ENCODE results near the gene CST3. TPM values are rescaled to one million over a fixed set of nuclear protein-coding genes. Genes with fewer than 3 reads are reported as not detected.

CST3 gene
- polyA plus RNA-seq, 1 donor from 2014 or later = 54.6 TPM

- no peak overlapping the region for H3K9ac ChIP-seq (ENCODE audit: low read length)
- H3K36me3 ChIP-seq (ENCODE audit: insufficient read depth, low read length) = no peaks in the 10 kb centered on the region
- no peaks in the 10 kb centered on the region for H3K9me2 ChIP-seq (ENCODE audit: insufficient read depth, low read length)
- no peak overlapping the region for H2AFZ ChIP-seq (ENCODE audit: low read depth, low read length)
- TF ChIP-seq REST (IDR thresholded peaks at IDR 0.05; ENCODE audit: borderline replicate concordance) (no peak), EP300 (conservative IDR thresholded peaks at IDR 0.05; ENCODE audit: poor library complexity, severe bottlenecking) (no peak), TAF1 (IDR thresholded peaks at IDR 0.05; ENCODE audit: low read depth) (no peak), RAD21 (conservative IDR thresholded peaks at IDR 0.05) (no peak), EZH2 (IDR thresholded peaks at IDR 0.05; ENCODE audit: borderline replicate concordance, insufficient read depth, low read length, poor library complexity, severe bottlenecking) (no peak), POLR2AphosphoS5 (IDR thresholded peaks at IDR 0.05) (no peak), SMC3 (conservative IDR thresholded peaks at IDR 0.05; ENCODE audit: poor library complexity) (no peak), MXI1 (conservative IDR thresholded peaks at IDR 0.05; ENCODE audit: poor library complexity, severe bottlenecking) (no peak), CTCF (IDR thresholded peaks at IDR 0.05; ENCODE audit: poor library complexity, severe bottlenecking) (no peak)
- H3K79me2 ChIP-seq (replicated peaks; ENCODE audit: insufficient read depth, low read length) = no peaks in the 10 kb centered on the region
- H3K27me3 ChIP-seq (ENCODE audit: insufficient read depth, low read depth, low read length) = no peaks in the 10 kb centered on the region
- H3K4me3 ChIP-seq (ENCODE audit: low read length) = no peak overlapping the region
- H3F3A ChIP-seq (ENCODE audit: insufficient read depth, low read length, poor library complexity, severe bottlenecking) = no peaks in the 10 kb centered on the region
- H3K4me2 ChIP-seq (ENCODE audit: low read length) = no peak overlapping the region
- H4K20me1 ChIP-seq (ENCODE audit: insufficient read depth) = no peaks in the 10 kb centered on the region
- H3K9me3 ChIP-seq (ENCODE audit: low read length) = no peaks in the 10 kb centered on the region
- no peak overlapping the region for H3K27ac ChIP-seq (ENCODE audit: low read length)
These were observed 17.9 kb upstream of the CST3 start for GRCh38 chr20:23655491-23656211.

GRCh38 chr20:23654717-23655116 lies 17.0 kb upstream of the CST3 start:
- no peak overlapping the region for H3K9ac ChIP-seq (ENCODE audit: low read length)
- H3K4me2 ChIP-seq (ENCODE audit: low read length) = no peak overlapping the region
- H3F3A ChIP-seq (ENCODE audit: insufficient read depth, low read length, poor library complexity, severe bottlenecking) = no peaks in the 10 kb centered on the region
- no peak overlapping the region for H3K4me3 ChIP-seq (ENCODE audit: low read length)
- TF ChIP-seq RAD21 (conservative IDR thresholded peaks at IDR 0.05) (no peak), CTCF (IDR thresholded peaks at IDR 0.05; ENCODE audit: poor library complexity, severe bottlenecking) (no peak), REST (IDR thresholded peaks at IDR 0.05; ENCODE audit: borderline replicate concordance) (no peak), TAF1 (IDR thresholded peaks at IDR 0.05; ENCODE audit: low read depth) (no peak), MXI1 (conservative IDR thresholded peaks at IDR 0.05; ENCODE audit: poor library complexity, severe bottlenecking) (no peak), EZH2 (IDR thresholded peaks at IDR 0.05; ENCODE audit: borderline replicate concordance, insufficient read depth, low read length, poor library complexity, severe bottlenecking) (no peak), SMC3 (conservative IDR thresholded peaks at IDR 0.05; ENCODE audit: poor library complexity) (no peak)
- no peaks in the 10 kb centered on the region for H3K36me3 ChIP-seq (ENCODE audit: insufficient read depth, low read length)
- no peaks in the 10 kb centered on the region for H3K9me3 ChIP-seq (ENCODE audit: low read length)
- no peaks in the 10 kb centered on the region for H4K20me1 ChIP-seq (ENCODE audit: insufficient read depth)
- H3K27me3 ChIP-seq (ENCODE audit: insufficient read depth, low read depth, low read length) = no peaks in the 10 kb centered on the region
- H3K9me2 ChIP-seq (ENCODE audit: insufficient read depth, low read length) = no peaks in the 10 kb centered on the region
- H3K79me2 ChIP-seq (replicated peaks; ENCODE audit: insufficient read depth, low read length) = no peaks in the 10 kb centered on the region
- H3K27ac ChIP-seq (ENCODE audit: low read length) = no peak overlapping the region
- no peak overlapping the region for H2AFZ ChIP-seq (ENCODE audit: low read depth, low read length)
